Measurements from ENCODE around the gene RIMBP2.

DNA sequence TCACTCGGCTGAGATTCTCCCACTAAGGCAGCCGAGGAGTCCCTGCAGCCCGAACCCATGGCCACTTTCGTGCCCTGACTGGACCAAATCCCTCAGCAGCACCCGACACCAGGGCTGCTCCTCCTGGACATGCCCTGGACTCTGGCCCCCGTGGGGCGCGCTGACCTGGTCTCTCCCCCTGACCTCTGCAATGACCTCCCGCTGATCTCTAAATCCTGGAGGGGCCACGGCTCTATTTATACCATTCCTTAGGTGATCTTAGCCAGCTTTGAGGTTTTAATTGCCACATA lies 230.0 kb downstream of the RIMBP2 start:
- TF ChIP-seq EZH2 (IDR thresholded peaks at IDR 0.05; ENCODE audit: insufficient read depth, poor library complexity, severe bottlenecking): no peak
- no peak for TF ChIP-seq EZH2phosphoT487 (IDR thresholded peaks at IDR 0.05; ENCODE audit: insufficient read depth, low read depth)
